Breast epithelium (tissue), 4 donors: Measurements from ENCODE around the gene BICD1. TPM values are rescaled to one million over a fixed set of nuclear protein-coding genes. Genes with fewer than 3 reads are reported as not detected.

ENCODE experiments used
- DNase-seq, 2 donors: peaks; one replicate each; pipeline ENCODE4 v3.0.0-alpha.2; 2019; ENCODE audit warnings: low spot score in 2 of 2
- H3K27ac ChIP-seq, 2 donors: fragments of 200-600 bp; sonication (generic) in 1 of 2; one replicate each; pipeline ENCODE4 v1.5.1; 2016 to 2019; ENCODE audit warnings: mild to moderate bottlenecking in 1 of 2
- H3K27me3 ChIP-seq, 2 donors: fragments of 200-600 bp; sonication (generic) in 1 of 2; one replicate each; pipeline versions ENCODE4 v1.5.1 to v1.6.0; 2017 to 2019; ENCODE audit warnings: control low read depth in 1 of 2, mild to moderate bottlenecking in 1 of 2
- H3K36me3 ChIP-seq: fragments of 200-600 bp; one replicate; pipeline ENCODE4 v1.5.1; 2019
- H3K4me1 ChIP-seq, 2 donors: fragments of 200-600 bp; sonication (generic); one replicate each; pipeline ENCODE4 v1.5.1; 2016 to 2019; ENCODE audit warnings: control low read depth in 1 of 2
- H3K4me3 ChIP-seq, 3 donors: fragments of 200-600 bp; sonication (generic); 1 replicate in 2 of 3; 2 replicates in 1 of 3; pipeline ENCODE4 v1.5.1; 2016 to 2019; ENCODE audit warnings: mild to moderate bottlenecking in 3 of 3, moderate library complexity in 2 of 3
- H3K9me3 ChIP-seq, 2 donors: fragments of 200-600 bp; sonication (generic) in 1 of 2; one replicate each; pipeline ENCODE4 v1.5.1; 2016 to 2019; ENCODE audit warnings: control low read depth in 1 of 2
- CTCF ChIP-seq, 3 donors: fragments of 450-650 bp; IDR thresholded peaks; one replicate each; pipeline ENCODE4 v1.5.1; 2016 to 2017; ENCODE audit warnings: antibody characterized with exemption in 3 of 3, mild to moderate bottlenecking in 3 of 3, moderate library complexity in 3 of 3
- POLR2A ChIP-seq: fragments of 450-650 bp; IDR thresholded peaks from one replicate; pipeline ENCODE4 v1.6.1; 2016; ENCODE audit warnings: antibody characterized with exemption, mild to moderate bottlenecking, moderate library complexity
- POLR2AphosphoS5 ChIP-seq, 3 donors: sonication (generic); formaldehyde crosslinking; IDR thresholded peaks; one replicate each; pipeline ENCODE4 v1.6.1; 2017; ENCODE audit warnings: antibody characterized with exemption in 3 of 3
- intact Hi-C: fragments of 100-400 bp; cut with DNase I; formaldehyde crosslinking; loops from one replicate; pipeline ENCODE4 v1.15.1; 2023; ENCODE audit warnings: low total_unique reads
- total RNA-seq, 3 donors: library from RNA; depleted of rRNA; stranded (reverse); fragments of >200 nt; gene quantifications; one replicate each; pipeline ENCODE4 v1.1.0, GENCODE V29; 2016

The BICD1 gene
- total RNA-seq, 3 donors from 2014 or later = 7.2 to 31.5 (median 18.4) TPM

GRCh38 chr12:32100888-32101287 lies 5.8 kb upstream of the BICD1 start:
- no peak for DNase-seq
- Histone ChIP-seq H3K4me3 (no peak overlapping the region), H3K27ac (no peak overlapping the region), H3K9me3 (no peaks in the 10 kb centered on the region), H3K27me3 (no peaks in the 10 kb centered on the region), H3K36me3 (no peaks in the 10 kb centered on the region), H3K4me1 (no peaks in the 10 kb centered on the region)
- intact Hi-C loops = no loop called here
- TF ChIP-seq POLR2AphosphoS5 (IDR thresholded peaks at IDR 0.05) = no peak
- TF ChIP-seq CTCF (IDR thresholded peaks at IDR 0.05) = no peak
- TF ChIP-seq POLR2A = no peak

- Histone ChIP-seq H3K27me3 (no peaks in the 10 kb centered on the region), H3K4me3 (no peak overlapping the region), H3K36me3 (no peaks in the 10 kb centered on the region), H3K9me3 (no peaks in the 10 kb centered on the region), H3K4me1 (no peaks in the 10 kb centered on the region), H3K27ac (no peak overlapping the region)
- intact Hi-C loops = no loop called here
- TF ChIP-seq POLR2AphosphoS5 (IDR thresholded peaks at IDR 0.05) (no peak), POLR2A (no peak), CTCF (IDR thresholded peaks at IDR 0.05) (no peak)
- DNase-seq = no peak
Measured at GRCh38 chr12:32102234-32102633, 4.4 kb upstream of the BICD1 start.

- Histone ChIP-seq H3K27me3 (no peaks in the 10 kb centered on the region), H3K4me1 (no peaks in the 10 kb centered on the region), H3K9me3 (no peaks in the 10 kb centered on the region), H3K36me3 (no peaks in the 10 kb centered on the region), H3K4me3 (no peak overlapping the region), H3K27ac (no peak overlapping the region)
- intact Hi-C loops = no loop called here
- DNase-seq = no peak
- TF ChIP-seq POLR2A (no peak), CTCF (IDR thresholded peaks at IDR 0.05) (no peak), POLR2AphosphoS5 (IDR thresholded peaks at IDR 0.05) (no peak)
Measured at GRCh38 chr12:32104572-32105355, 1.9 kb upstream of the BICD1 start.

- intact Hi-C loops = no loop called here
- no peaks in the 10 kb centered on the region for H3K9me3 ChIP-seq
- H3K27ac ChIP-seq = peak overlapping the region; percentile 92 to 95
- TF ChIP-seq CTCF (IDR thresholded peaks at IDR 0.05) (no peak), POLR2AphosphoS5 (IDR thresholded peaks at IDR 0.05) (no peak), POLR2A (no peak)
- no peaks in the 10 kb centered on the region for H3K4me1 ChIP-seq
- H3K36me3 ChIP-seq = no peaks in the 10 kb centered on the region
- no peak for DNase-seq
- no peaks in the 10 kb centered on the region for H3K27me3 ChIP-seq
- peak overlapping the region; percentile 80 to 99 (median 81) for H3K4me3 ChIP-seq
Measured at GRCh38 chr12:32105986-32106516, 596 bp upstream of the BICD1 start.
